Muscle layer of colon (tissue), 2 donors: ENCODE results near the gene NOX4.

Source experiments
- H3K27ac ChIP-seq: one replicate; pipeline ENCODE4 v1.7.0; 2013; ENCODE audit warnings: low read depth, mild to moderate bottlenecking, low read length, moderate library complexity
- H3K27me3 ChIP-seq, 2 donors: one replicate each; pipeline ENCODE4 v1.7.0; 2013; ENCODE audit warnings: low read length in 2 of 2, mild to moderate bottlenecking in 2 of 2; ENCODE audit not compliant: insufficient read depth in 2 of 2, control insufficient read depth in 1 of 2
- H3K36me3 ChIP-seq: one replicate; pipeline ENCODE4 v1.7.0; 2013; ENCODE audit warnings: mild to moderate bottlenecking, low read length; ENCODE audit not compliant: insufficient read depth
- H3K4me1 ChIP-seq: one replicate; pipeline ENCODE4 v1.7.0; 2013; ENCODE audit warnings: mild to moderate bottlenecking, low read length; ENCODE audit not compliant: insufficient read depth
- H3K4me3 ChIP-seq, 2 donors: one replicate each; pipeline ENCODE4 v1.7.0; 2013; ENCODE audit warnings: low read length in 2 of 2, low read depth in 1 of 2, mild to moderate bottlenecking in 1 of 2, moderate library complexity in 1 of 2
- H3K9ac ChIP-seq: one replicate; pipeline ENCODE4 v1.7.0; 2013; ENCODE audit warnings: low read length
- H3K9me3 ChIP-seq: one replicate; pipeline ENCODE4 v1.7.0; 2013; ENCODE audit warnings: mild to moderate bottlenecking, low read length
- donor health status: abdominal sarcoma.
- donor health status: Adenocarcinoma of cecum.

The NOX4 gene

GRCh38 chr11:89502301-89502700 lies 11.1 kb upstream of the NOX4 start:
- no peaks in the 10 kb centered on the region for H3K4me1 ChIP-seq
- H3K27me3 ChIP-seq: no peaks in the 10 kb centered on the region
- H3K27ac ChIP-seq: no peak overlapping the region
- H3K9ac ChIP-seq: no peak overlapping the region
- no peaks in the 10 kb centered on the region for H3K36me3 ChIP-seq
- H3K4me3 ChIP-seq: no peak overlapping the region
- no peaks in the 10 kb centered on the region for H3K9me3 ChIP-seq

- Histone ChIP-seq H3K4me1 (no peaks in the 10 kb centered on the region), H3K27me3 (no peaks in the 10 kb centered on the region), H3K27ac (no peak overlapping the region), H3K4me3 (no peak overlapping the region), H3K36me3 (no peaks in the 10 kb centered on the region), H3K9me3 (no peaks in the 10 kb centered on the region), H3K9ac (no peak overlapping the region)
These were observed 9.2 kb upstream of the NOX4 start for GRCh38 chr11:89500336-89500735.

DNA sequence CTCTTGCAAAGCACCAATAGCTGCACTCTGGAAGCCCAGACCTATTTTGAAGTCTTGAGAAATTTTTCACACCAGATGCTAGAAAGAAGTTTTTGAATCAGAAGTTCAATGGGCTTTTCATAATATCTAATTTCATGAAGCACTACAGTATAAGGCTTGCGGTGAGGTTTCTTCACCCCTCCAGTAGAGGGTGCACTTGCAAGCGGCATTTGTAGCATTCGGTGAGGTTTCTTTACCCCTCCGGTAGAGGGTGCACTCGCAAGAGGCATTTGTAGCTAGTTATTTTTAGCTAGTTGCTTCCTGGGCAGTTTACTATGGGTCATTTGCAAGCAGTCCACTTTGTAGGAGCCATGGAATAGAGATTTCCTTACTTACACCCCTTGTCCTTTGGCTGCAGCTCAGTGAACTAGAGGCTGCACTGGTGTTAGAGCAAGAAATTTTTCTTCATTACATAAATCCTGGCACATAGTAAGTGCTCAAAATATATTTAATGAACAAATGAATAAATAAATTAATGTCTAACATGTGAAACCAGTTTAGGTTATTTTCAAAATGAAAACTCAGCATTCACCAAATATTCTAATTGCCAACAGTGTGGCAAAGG lies 7.8 kb upstream of the NOX4 start:
- H3K27me3 ChIP-seq: no peaks in the 10 kb centered on the region
- H3K9me3 ChIP-seq: no peaks in the 10 kb centered on the region
- no peaks in the 10 kb centered on the region for H3K36me3 ChIP-seq
- H3K9ac ChIP-seq: no peak overlapping the region
- no peaks in the 10 kb centered on the region for H3K4me1 ChIP-seq
- H3K4me3 ChIP-seq: no peak overlapping the region
- no peak overlapping the region for H3K27ac ChIP-seq

DNA sequence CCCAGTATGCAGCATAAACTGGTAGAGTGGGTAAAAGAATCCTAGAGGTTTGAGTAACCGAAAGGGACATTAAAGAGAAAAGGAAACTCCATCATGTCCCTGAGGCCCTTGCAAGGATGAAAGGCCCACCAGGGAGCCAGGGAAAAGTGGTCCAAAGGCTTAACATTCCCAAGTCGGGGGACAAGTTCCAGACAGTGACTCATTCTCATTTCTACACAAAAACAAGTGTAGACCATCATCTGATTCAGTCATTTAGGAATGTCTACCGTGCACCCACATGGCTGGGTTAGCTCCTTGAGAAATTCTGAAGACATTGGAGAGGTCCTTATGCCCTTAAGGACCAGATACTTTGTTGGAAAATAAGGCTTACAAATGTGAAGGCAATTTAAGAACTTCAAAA lies 4.8 kb upstream of the NOX4 start:
- Histone ChIP-seq H3K36me3 (no peaks in the 10 kb centered on the region), H3K9me3 (no peaks in the 10 kb centered on the region), H3K4me3 (no peak overlapping the region), H3K9ac (no peak overlapping the region), H3K27ac (no peak overlapping the region), H3K27me3 (no peaks in the 10 kb centered on the region), H3K4me1 (no peaks in the 10 kb centered on the region)

DNA sequence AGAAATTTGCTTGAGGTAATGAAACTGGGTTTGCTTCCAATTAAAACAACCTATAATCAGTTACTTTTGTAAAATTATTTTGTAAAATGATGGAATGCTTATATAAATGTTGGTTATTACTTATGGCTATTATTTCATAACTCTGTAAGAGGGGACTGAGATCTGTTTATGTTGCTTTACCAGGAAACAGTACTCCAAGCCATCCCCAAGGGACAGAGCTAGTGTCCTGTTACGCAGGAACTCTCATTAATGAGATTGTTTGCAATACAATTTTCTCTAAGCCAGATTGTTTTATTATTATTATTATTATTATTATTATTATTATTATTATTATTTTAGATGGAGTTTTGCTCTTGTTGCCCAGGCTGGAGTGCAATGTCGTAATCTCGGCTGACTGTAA lies 2.3 kb upstream of the NOX4 start:
- no peaks in the 10 kb centered on the region for H3K9me3 ChIP-seq
- no peak overlapping the region for H3K9ac ChIP-seq
- no peaks in the 10 kb centered on the region for H3K36me3 ChIP-seq
- no peaks in the 10 kb centered on the region for H3K4me1 ChIP-seq
- no peaks in the 10 kb centered on the region for H3K27me3 ChIP-seq
- no peak overlapping the region for H3K4me3 ChIP-seq
- no peak overlapping the region for H3K27ac ChIP-seq

DNA sequence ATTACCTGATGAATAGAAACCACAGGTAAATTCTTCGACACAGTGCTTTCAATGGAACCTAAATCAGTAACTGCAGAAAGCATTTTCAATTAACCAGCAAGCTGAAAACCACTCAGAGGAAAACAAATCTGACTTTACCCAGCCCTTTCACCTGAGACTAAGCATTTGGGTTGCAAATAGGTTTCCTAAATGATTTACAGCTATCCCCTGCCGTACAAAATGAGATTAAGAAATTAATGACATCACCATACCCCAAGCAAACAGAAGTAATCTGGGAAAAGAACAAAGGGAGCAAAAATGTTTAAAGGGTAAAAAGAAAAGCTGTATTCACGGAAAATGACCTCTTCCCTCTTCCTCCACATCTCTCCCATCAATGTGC lies 584 bp downstream of the NOX4 start:
- Histone ChIP-seq H3K4me1 (no peaks in the 10 kb centered on the region), H3K27me3 (no peaks in the 10 kb centered on the region), H3K4me3 (peak overlapping the region in 1 of 2 donors; percentile 39), H3K9ac (no peak overlapping the region), H3K27ac (no peak overlapping the region), H3K9me3 (no peaks in the 10 kb centered on the region), H3K36me3 (no peaks in the 10 kb centered on the region)

DNA sequence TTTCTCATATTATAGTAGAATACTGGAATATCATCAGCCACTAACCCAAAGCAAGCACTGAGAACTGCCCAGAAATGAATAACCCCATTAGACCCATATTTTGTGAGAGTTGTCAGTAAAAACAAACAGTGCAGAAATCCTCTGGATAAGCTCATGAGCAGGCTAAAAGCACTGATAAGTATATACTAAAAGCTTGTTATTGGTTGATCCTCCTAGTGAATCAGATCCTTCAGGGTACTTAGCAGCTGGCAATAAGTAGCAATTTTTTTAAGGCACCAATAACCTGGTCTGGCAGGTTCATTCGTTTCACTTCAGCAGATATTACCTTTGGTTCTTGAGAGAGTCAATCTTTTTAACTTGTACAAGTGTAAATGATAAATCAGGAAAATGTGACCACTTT lies 1.2 kb downstream of the NOX4 start:
- no peaks in the 10 kb centered on the region for H3K36me3 ChIP-seq
- H3K27ac ChIP-seq: no peak overlapping the region
- H3K9me3 ChIP-seq: no peaks in the 10 kb centered on the region
- H3K27me3 ChIP-seq: no peaks in the 10 kb centered on the region
- H3K4me3 ChIP-seq: no peak overlapping the region
- no peak overlapping the region for H3K9ac ChIP-seq
- H3K4me1 ChIP-seq: no peaks in the 10 kb centered on the region

- H3K9ac ChIP-seq: no peak overlapping the region
- H3K27me3 ChIP-seq: no peaks in the 10 kb centered on the region
- no peaks in the 10 kb centered on the region for H3K36me3 ChIP-seq
- H3K4me1 ChIP-seq: no peaks in the 10 kb centered on the region
- H3K27ac ChIP-seq: no peak overlapping the region
- no peaks in the 10 kb centered on the region for H3K9me3 ChIP-seq
- H3K4me3 ChIP-seq: no peak overlapping the region
These were observed 4.2 kb downstream of the NOX4 start for GRCh38 chr11:89487016-89487415.

DNA sequence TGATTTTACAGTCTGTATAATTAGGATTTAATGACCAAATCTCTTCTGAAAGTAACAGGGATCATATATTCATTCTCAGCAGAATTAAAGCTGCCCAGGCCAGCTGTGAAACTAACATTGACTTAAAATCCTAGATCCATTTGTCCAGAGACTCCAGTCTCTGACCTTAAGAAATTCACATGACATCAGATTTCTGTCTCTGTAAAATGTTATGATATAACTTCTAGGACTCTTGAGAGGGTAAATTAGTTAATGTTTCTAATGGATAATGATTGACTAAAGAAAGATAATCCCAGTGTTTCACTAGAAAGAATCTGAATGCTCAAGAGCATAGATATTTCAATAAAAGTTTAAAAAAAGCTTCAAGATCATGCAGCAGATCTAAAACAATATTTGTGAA lies 6.3 kb downstream of the NOX4 start:
- no peaks in the 10 kb centered on the region for H3K27me3 ChIP-seq
- no peak overlapping the region for H3K27ac ChIP-seq
- H3K36me3 ChIP-seq: no peaks in the 10 kb centered on the region
- no peaks in the 10 kb centered on the region for H3K9me3 ChIP-seq
- H3K9ac ChIP-seq: no peak overlapping the region
- H3K4me1 ChIP-seq: no peaks in the 10 kb centered on the region
- no peak overlapping the region for H3K4me3 ChIP-seq

DNA sequence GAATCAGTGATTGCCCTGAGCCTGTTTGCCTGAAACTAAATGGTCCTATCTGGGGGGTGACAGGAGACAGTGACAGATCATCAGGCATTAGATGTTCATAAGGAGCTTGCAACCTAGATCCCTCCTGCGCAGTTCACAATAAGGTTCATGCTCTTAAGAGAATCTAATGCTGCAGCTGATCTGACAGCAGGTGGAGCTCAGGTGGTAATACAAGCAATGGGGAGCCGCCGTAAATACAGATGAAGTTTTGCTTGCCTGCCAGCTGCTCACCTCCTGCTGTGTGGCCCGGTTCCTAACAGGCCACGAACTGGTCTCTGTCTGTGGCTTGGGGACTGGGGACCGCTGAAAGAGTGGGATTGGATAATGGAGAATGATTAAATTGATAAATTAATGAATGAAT lies 14.0 kb downstream of the NOX4 start:
- Histone ChIP-seq H3K27me3 (no peaks in the 10 kb centered on the region), H3K9me3 (no peaks in the 10 kb centered on the region), H3K36me3 (no peaks in the 10 kb centered on the region), H3K27ac (no peak overlapping the region), H3K4me1 (no peaks in the 10 kb centered on the region), H3K4me3 (no peak overlapping the region), H3K9ac (no peak overlapping the region)

DNA sequence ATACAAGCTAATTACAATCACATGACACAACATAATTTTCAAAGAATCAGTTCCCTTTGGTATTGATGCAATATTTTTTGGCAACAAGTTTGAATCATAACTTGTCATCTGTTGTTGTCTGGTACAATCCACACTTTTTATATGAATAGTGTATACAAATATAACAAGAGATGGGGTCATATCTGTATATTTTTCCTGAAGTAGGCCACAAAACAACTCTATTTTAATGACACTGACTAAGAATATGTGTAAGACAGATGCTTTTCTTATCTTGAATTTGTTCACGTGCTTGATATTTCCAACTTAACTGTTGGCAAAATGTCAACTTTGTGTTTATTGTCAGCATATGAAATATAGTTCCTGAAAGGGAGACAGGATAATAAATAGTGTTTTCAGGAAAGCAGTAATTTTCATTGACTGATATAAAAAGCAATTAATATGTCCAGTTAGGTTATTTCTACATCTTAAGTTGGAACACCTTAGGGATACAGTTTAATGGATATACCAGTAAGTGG lies 27.9 kb downstream of the NOX4 start:
- H3K36me3 ChIP-seq: no peaks in the 10 kb centered on the region
- no peaks in the 10 kb centered on the region for H3K9me3 ChIP-seq
- H3K27me3 ChIP-seq: no peaks in the 10 kb centered on the region
- H3K4me1 ChIP-seq: no peaks in the 10 kb centered on the region
- H3K4me3 ChIP-seq: no peak overlapping the region
- no peak overlapping the region for H3K9ac ChIP-seq
- no peak overlapping the region for H3K27ac ChIP-seq

DNA sequence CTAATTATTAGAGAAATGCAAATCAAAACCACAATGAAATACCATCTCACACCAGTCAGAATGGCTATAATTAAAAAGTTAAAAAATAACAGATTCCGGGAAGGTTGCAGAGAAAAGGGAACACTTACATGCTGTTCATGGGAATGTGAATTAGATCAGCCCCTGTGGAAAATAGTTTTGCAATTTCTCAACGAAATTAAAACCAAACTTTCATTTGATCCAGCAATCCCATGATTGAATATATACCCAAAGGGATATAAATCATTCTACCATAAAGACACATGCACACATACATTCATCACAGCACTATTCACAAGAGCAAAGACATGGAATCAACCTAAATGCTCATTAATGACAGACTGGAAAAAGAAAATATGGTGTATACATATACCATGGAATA lies 32.5 kb downstream of the NOX4 start:
- no peaks in the 10 kb centered on the region for H3K9me3 ChIP-seq
- no peak overlapping the region for H3K4me3 ChIP-seq
- H3K4me1 ChIP-seq: no peaks in the 10 kb centered on the region
- no peak overlapping the region for H3K27ac ChIP-seq
- H3K36me3 ChIP-seq: no peaks in the 10 kb centered on the region
- no peak overlapping the region for H3K9ac ChIP-seq
- no peaks in the 10 kb centered on the region for H3K27me3 ChIP-seq
